Measurements from ENCODE around the gene ACVR2B.

GRCh38 chr3:38526792-38527191 is 73.1 kb downstream of the ACVR2B start:
- no peak for TF ChIP-seq CTCF (IDR thresholded peaks at IDR 0.05)
- TF ChIP-seq POLR2A (IDR thresholded peaks at IDR 0.05) = no peak
